Left kidney (tissue), 2 donors: ENCODE results near the gene ZDHHC8. TPM values are rescaled to one million over a fixed set of nuclear protein-coding genes. Genes with fewer than 3 reads are reported as not detected.

Experiments
- DNase-seq: peaks from one replicate; pipeline ENCODE4 v3.0.0-alpha.2; 2013
- polyA plus RNA-seq: library from polyadenylated mRNA; unstranded; fragments of 120-200 nt; gene quantifications from one replicate; pipeline ENCODE4 v1.2.1, GENCODE V29; 2013; ENCODE audit not compliant: insufficient read length

Gene ZDHHC8
- polyA plus RNA-seq, 1 donor, result 37.9 TPM

- no peak for DNase-seq
These were observed 18.7 kb upstream of the ZDHHC8 start for GRCh38 chr22:20112623-20113511.

GRCh38 chr22:20113551-20114310 is 17.9 kb upstream of the ZDHHC8 start:
- DNase-seq, result no peak

GRCh38 chr22:20114506-20115475 is 16.8 kb upstream of the ZDHHC8 start:
- no peak for DNase-seq

GRCh38 chr22:20115691-20116375 is 15.8 kb upstream of the ZDHHC8 start, which contains the start of gene RANBP1:
Gene RANBP1, plus strand, starts transcription at chr22:20116104. Its CDS starts 81 bp downstream, at chr22:20116185.
- DNase-seq, result no peak

GRCh38 chr22:20116376-20116950 is 15.1 kb upstream of the ZDHHC8 start:
- DNase-seq, result no peak

DNA sequence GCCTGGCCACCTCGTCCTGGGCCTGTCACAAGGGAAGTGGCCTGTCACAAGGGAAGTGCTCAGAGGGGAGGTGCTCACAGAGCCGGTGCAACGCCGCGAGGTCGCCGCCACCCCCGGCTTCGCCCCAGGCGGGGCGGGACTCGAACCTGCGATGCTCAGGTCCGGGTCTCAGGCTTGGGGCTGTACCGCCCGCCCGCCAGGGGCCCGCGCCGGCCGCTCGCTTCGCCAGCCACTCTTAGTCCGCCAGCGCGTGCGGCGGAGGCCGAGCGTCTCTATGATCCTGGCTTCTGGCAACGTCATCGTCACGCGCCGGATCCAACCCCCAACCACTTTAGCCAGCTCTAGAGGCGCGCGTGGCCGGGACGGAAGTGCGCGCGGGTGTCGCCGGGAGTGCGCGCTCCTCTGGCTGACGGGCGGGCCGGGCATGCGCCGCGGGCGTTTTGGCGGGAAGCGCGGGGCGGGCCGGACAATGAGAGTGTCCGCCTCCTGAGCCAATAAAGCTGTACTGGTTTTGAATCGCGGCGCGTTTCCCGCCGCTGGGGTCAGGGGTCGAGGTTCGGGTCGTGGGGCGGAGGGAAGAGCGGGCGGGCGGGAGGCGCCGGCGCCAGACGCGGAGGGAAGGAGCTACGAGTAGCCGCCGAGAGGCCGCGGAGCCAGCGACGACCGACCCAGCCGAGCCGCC is 14.5 kb upstream of the ZDHHC8 start, which contains the start of gene TRMT2A:
TSS of gene TRMT2A (minus strand) at position 276 of the 682 bp plus-strand sequence. CDS start 320 bp downstream, outside the sequence.
- DNase-seq, result peak; percentile 98

- DNase-seq, result no peak
These were observed 13.8 kb upstream of the ZDHHC8 start for GRCh38 chr22:20117633-20118299.

- no peak for DNase-seq
These were observed 13.1 kb upstream of the ZDHHC8 start for GRCh38 chr22:20118300-20119020.

DNA sequence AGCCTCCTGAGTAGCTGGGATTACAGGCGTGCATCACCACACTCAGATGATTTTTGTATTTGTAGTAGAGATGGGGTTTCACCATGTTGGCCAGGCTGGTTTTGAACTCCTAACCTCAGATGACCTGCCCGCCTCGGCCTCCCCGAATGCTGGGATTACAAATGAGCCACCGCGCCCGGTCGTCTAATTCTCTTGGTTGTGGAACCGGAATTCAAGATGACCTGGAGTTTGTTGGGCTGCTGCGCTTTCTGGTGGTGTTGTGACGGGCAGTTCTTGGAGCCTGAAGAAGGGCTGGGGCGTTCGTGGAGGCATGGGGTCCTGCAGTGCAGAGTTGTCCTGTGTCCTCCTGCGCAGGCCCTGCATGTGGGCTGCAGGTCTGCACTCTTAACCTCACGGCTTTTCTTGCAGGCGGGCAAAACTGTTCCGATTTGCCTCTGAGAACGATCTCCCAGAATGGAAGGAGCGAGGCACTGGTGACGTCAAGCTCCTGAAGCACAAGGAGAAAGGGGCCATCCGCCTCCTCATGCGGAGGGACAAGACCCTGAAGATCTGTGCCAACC is 9.7 kb upstream of the ZDHHC8 start:
- DNase-seq, result no peak

DNA sequence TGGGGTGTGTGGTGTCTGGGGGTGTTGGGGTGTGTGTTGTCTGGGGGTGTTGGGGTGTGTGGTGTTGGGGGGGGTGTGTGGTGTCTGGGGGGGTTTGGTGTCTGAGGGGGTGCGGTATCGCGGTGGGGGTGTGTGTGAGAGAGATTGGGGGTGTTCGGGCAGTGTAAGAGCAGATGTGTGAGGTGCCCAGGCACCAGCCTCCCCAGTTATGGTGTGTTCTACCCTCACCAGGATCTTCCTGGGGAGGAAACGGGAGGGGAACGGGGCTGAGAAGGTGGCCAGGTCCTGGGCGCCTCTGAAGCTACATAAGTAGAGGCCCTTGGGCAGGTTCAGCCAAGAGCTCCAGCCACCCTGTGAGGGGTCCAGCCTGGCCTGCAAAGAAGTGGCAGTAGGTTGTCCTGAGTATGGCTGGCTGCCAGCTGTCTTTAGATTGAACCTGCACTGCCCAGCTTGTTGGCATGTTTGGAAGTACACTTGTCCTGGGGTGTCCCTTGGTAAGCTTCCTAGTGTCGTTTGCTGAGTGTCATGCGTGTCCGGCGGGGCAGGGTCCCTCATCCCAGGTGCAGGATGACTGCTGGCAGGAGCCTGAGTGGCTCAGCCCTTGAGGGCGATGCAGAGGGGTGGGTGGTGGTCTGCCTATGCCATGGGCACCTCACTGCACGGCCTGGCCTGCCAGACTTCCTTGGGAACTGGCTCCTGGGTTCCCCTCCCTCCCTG is 8.1 kb upstream of the ZDHHC8 start:
- DNase-seq, result no peak

GRCh38 chr22:20124083-20124787 is 7.4 kb upstream of the ZDHHC8 start:
- DNase-seq, result no peak

DNA sequence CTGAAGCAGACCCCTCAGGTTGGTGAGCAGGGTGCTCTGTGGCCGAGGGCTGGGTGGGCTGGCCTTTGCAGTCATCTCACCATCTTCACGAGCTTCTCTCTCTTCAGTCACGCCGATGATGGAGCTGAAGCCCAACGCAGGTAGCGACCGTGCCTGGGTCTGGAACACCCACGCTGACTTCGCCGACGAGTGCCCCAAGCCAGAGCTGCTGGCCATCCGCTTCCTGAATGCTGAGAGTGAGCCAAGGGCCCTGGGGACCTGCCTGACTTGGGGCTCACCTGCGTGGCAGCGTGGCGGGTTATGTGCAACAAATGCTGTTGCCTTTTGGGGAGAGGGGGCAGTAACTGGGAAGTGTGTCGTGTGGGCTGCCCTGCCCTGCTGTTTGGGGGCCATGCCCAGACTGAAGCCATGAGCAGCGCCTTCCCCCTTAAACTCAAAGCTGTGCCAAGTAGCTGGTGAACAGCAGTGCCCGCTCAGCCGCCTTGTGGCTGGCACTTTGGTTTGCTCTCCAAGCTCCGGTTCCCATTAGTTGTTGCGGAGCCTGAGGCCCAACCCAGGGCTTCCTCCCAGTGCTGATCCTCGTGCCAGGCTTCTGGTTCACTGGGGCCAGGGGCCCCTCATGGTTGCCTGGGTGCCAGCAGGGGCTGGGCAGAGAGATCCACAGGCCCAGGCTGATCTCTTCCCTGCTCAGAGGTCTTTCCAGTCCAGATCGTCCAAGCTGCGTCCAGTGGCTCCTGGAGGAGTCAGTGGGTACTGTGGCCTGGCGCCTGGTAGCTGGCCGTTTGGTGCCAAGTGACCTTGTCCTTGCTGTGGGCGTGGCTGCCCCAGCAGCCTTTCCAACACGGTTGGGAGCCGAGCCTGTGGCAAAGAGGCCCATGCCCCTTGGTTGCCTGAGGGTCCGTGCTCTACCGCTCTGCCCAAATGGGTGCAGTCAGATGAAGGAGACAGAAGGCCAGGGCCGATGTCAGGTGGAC is 6.1 kb upstream of the ZDHHC8 start:
- no peak for DNase-seq

- no peak for DNase-seq
These were observed 5.1 kb upstream of the ZDHHC8 start for GRCh38 chr22:20126284-20127029.

DNA sequence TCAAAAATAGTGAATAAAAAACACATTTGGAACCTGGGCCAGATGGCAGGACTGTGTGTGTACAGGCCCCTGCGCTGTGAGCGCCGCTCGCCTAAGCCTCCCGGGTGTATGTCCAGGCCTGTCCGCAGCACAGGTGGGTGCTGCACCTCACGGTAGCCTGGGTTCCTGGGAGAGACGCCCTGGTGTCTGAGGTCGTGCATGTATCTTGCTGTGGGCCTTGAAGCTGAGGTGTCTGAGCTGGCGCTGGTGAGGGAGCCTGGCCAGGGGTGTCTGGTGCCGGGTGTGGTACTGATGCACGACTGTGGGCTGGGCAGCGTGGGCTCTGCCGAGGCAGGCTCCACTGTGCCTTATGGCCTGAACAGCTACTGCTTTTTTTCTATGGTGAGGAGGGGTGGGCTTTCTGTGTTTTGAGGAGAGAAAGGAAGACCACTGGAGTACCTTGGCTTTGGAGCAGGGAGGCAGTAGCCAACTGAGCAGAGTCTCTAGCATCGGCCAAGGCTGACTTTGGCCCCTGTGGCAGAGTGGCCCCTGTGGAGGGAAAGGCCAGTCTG is 4.2 kb upstream of the ZDHHC8 start:
- DNase-seq, result no peak
